Activated T-cell treated with anti-CD3 and anti-CD28 coated beads, Interleukin-2, amount 50 U/mL, for 4 hours (primary cell): ENCODE data around the gene EYS. TPM values are rescaled to one million over a fixed set of nuclear protein-coding genes. Genes with fewer than 3 reads are reported as not detected.
"Not testable (repeated sequence)": the region's sequence is repeated elsewhere in the genome, so short reads cannot be mapped to it uniquely, and the experiment has no call there.

ENCODE experiments used
- ATAC-seq, 2 donors: fragments of 200-7000 bp; cut with Tn5 transposase; one replicate each; pipeline ENCODE4 v1.10.0; 2021
- DNase-seq: peaks from one replicate; pipeline ENCODE4 v3.0.0-alpha.2; 2020
- H3K27me3 Mint-ChIP-seq: one replicate; pipeline ENCODE4 v1.8.0; 2021; ENCODE audit warnings: low read depth, mixed read lengths
- H3K36me3 Mint-ChIP-seq: one replicate; pipeline ENCODE4 v1.8.0; 2022; ENCODE audit warnings: mixed read lengths; ENCODE audit not compliant: insufficient read depth
- H3K4me1 Mint-ChIP-seq: one replicate; pipeline ENCODE4 v1.8.0; 2021; ENCODE audit warnings: low read depth, mixed read lengths
- H3K4me3 Mint-ChIP-seq: one replicate; pipeline ENCODE4 v1.8.0; 2021; ENCODE audit warnings: mild to moderate bottlenecking, moderate library complexity, mixed read lengths
- H3K9me3 Mint-ChIP-seq: one replicate; pipeline ENCODE4 v1.8.0; 2021; ENCODE audit warnings: mixed read lengths
- total RNA-seq, 3 donors: library from RNA; stranded (reverse); gene quantifications; one replicate each; pipeline ENCODE4 v1.2.1, GENCODE V29; 2021

Gene EYS
- total RNA-seq, 3 donors from 2014 or later: not detected

DNA sequence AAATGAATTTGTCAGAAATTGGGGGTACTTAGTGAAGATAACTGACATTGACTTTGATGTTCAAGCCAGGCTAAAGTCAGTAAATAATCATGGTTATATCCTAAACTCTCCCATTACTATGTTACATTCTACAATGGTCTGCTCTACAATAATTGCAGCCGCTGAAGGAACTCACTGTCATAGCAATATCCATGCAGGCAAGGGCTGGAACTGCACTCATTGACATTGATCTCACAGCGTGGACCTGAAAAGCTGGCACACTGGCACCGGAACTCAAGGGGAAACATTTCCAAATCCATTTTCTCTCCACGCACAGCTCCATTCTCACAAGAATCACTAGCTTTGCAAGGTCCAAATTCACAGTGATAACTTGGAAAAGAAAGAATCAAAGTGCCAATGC, 702.7 kb downstream of the EYS start:
- H3K4me1 Mint-ChIP-seq: no peaks in the 10 kb centered on the region
- H3K4me3 Mint-ChIP-seq: no peak overlapping the region
- ATAC-seq: no peak

DNA sequence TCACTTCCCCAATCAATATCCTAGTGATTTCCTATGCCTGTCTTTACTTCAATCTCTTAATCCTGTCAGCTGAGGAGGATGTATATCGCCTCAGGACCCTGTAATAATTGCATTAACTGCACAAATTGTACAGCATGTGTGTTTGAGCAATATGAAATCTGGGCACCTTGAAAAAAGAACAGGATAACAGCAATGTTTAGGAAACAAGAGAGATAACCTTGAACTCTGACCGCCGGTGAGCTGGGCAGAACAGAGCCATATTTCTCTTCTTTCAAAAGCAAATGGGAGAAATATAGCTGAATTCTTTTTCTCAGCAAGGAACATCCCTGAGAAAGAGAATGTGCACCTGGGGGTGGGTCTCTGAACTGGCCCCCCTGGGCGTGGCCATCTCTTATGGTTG, 704.1 kb downstream of the EYS start:
- not testable (repeated sequence) for H3K27me3 Mint-ChIP-seq, H3K4me3 Mint-ChIP-seq, H3K4me1 Mint-ChIP-seq, H3K36me3 Mint-ChIP-seq, DNase-seq, ATAC-seq
- peaks cover 12% of the 10 kb centered on the region for H3K9me3 Mint-ChIP-seq

More for the DNA sequence above, 702.7 kb downstream of the EYS start:
- no peaks in the 10 kb centered on the region for H3K36me3 Mint-ChIP-seq
- H3K27me3 Mint-ChIP-seq: no peaks in the 10 kb centered on the region
- no peak for DNase-seq
- peaks cover 12% of the 10 kb centered on the region for H3K9me3 Mint-ChIP-seq

DNA sequence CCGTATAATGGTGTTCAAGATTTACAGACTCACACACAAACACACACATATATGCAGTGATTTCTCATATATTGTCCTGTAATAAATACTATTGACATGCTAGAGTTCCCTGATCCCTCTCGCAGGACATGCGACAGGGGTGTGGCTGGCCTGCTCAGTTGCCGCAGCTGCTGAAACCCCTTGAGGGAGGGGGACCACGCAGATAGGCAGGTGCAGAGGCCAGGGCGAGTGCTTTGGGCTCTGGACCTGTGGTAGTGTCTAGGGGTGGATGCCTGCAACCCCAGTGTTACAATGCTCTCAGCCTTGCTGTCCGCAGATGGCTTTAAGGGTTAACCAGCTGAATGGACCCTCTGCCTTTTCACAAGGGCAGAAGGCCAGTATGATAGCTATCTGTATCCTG, 706.2 kb downstream of the EYS start:
- Mint-ChIP-seq H3K4me3 (no peak overlapping the region), H3K36me3 (no peaks in the 10 kb centered on the region), H3K4me1 (no peaks in the 10 kb centered on the region), H3K9me3 (peaks cover 6% of the 10 kb centered on the region), H3K27me3 (no peaks in the 10 kb centered on the region)
- no peak for ATAC-seq
- no peak for DNase-seq

DNA sequence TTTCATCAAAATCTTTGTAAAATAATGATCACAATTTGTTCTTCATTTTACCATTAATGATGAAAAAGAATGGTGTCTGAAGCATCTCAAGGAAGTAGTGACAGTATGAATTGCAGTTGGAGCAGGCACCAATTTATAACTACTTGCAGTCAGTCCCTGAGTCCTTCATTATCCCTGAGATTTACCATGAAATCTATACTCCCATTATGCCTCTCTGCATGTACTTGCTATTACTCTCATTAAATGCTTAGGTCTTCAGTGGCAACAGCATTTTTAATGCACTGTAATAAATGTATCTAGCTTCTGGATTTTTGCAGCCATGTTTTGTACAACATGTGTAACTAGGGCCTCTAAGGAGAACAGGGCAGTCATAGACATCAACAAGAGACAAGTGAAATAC, 708.8 kb downstream of the EYS start:
- H3K4me3 Mint-ChIP-seq: no peak overlapping the region
- DNase-seq: no peak
- H3K27me3 Mint-ChIP-seq: no peaks in the 10 kb centered on the region
- peaks cover 6% of the 10 kb centered on the region for H3K9me3 Mint-ChIP-seq
- H3K4me1 Mint-ChIP-seq: no peaks in the 10 kb centered on the region
- no peak for ATAC-seq
- H3K36me3 Mint-ChIP-seq: no peaks in the 10 kb centered on the region

DNA sequence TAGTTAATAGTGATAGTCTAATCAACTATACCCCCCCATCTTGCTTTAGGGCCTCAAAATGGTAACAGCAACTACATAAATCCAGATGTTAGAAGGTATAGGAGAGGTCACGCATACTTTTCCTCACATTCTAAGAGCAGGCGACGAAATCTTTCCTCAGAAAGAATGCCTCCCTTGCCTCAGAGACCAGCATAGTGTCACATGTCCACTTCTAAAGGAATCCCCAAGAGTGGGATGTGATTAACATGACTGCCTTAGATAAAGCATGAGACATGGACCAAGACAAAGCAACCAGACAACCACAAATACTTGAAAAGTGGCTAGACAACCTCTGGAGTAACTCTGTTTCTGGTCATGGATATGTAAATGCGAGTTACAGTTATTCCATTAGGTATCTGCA, 710.7 kb downstream of the EYS start:
- H3K36me3 Mint-ChIP-seq: no peaks in the 10 kb centered on the region
- no peaks in the 10 kb centered on the region for H3K4me1 Mint-ChIP-seq
- no peak for DNase-seq
- no peak for ATAC-seq
- H3K9me3 Mint-ChIP-seq: peaks cover 9% of the 10 kb centered on the region
- no peak overlapping the region for H3K4me3 Mint-ChIP-seq
- H3K27me3 Mint-ChIP-seq: no peaks in the 10 kb centered on the region

DNA sequence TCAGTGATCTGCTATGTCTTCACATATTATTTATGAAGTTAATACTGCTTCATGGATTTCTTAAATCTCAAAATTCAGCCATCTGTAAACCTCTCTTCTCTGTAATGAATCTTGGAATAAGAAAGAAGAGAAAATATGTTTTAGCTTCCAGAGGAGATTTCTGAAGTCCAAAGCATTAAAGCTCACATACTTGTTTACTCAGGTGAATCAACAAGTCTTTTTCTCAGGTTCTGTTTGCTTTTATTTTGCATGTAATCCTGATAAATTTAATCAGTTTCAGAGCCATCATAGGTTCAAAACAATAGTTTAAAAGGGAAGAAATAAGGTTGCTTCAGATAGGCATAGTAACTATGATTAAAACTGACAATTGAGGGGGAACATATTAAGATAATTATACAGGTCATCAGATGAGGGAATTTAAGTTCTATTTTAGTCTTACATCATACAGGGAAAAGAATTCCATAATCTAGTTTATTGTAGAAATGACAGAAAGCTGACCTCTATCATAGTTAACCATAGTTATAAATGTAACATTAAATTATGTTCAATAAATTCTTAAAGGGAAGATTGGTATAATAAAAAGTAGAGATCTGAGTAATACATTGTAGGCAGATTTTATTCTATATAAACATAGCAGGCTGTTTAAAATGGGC, 716.2 kb downstream of the EYS start:
- no peak for ATAC-seq
- Mint-ChIP-seq H3K4me1 (no peaks in the 10 kb centered on the region), H3K9me3 (peaks cover 3% of the 10 kb centered on the region), H3K36me3 (no peaks in the 10 kb centered on the region), H3K27me3 (no peaks in the 10 kb centered on the region), H3K4me3 (no peak overlapping the region)
- no peak for DNase-seq

DNA sequence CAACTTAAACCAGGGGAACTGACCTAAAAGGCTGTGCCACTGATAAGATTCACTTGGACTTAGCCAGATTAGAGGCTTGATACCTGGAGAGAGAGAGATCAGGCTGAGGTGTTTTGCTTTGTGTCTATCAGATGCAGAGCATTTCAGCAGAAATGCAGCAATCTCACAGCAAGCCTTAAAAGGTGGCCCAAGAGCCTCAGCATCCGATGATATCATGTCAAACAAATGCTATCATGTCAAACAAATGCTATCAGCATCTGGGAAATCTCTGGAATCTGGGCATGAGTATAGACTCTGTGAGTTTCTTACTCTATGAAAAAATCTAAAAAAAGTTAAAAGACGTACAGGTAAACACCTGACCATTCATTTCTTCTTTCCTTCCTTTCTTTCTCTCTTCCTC, 718.9 kb downstream of the EYS start:
- no peaks in the 10 kb centered on the region for H3K27me3 Mint-ChIP-seq
- no peak overlapping the region for H3K4me3 Mint-ChIP-seq
- DNase-seq (no peak), ATAC-seq (no peak)
- H3K9me3 Mint-ChIP-seq: peaks cover 3% of the 10 kb centered on the region
- H3K4me1 Mint-ChIP-seq: no peaks in the 10 kb centered on the region
- H3K36me3 Mint-ChIP-seq: no peaks in the 10 kb centered on the region

DNA sequence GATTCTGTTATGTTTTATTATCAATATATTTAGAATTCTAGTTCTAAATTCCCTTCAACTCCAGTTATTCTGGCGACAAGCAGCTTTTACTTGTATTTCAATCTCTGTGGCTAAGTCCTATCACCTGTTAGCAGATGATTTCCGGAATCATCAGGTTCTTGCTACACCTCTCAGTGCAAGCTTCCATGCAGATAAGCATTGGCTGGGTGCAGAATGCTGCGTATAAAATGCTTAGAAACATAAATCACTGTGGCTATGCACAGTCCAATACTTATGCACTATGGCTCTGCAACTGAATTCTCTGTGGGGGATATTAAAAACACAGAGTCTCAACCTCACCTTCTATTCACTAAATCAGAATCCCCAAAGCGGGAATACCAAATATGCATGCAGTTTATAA, 720.0 kb downstream of the EYS start:
- Mint-ChIP-seq H3K4me3 (no peak overlapping the region), H3K27me3 (no peaks in the 10 kb centered on the region), H3K9me3 (no peaks in the 10 kb centered on the region), H3K36me3 (no peaks in the 10 kb centered on the region), H3K4me1 (no peaks in the 10 kb centered on the region)
- DNase-seq: no peak
- no peak for ATAC-seq

DNA sequence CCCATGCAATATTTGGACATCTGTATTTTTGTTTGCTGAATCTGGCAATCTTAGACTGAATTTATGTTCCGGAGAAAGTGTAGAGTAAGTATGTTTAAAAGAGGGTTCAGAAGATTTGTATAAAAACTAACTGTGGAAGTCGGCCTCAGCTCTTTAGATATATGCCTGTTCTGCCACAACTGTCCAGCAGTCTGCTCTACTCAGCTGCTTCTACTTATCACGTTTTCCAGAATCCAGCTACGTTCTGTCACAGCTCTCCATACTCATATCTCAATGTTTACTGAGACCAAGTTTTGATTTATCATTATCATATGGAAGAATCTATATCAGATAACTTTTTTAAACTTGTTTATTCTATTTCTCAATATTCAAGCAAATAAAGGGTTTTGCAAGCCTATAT, 721.3 kb downstream of the EYS start:
- no peak for ATAC-seq
- H3K4me3 Mint-ChIP-seq: no peak overlapping the region
- DNase-seq: no peak
- no peaks in the 10 kb centered on the region for H3K27me3 Mint-ChIP-seq
- H3K9me3 Mint-ChIP-seq: peaks cover 4% of the 10 kb centered on the region
- H3K4me1 Mint-ChIP-seq: no peaks in the 10 kb centered on the region
- no peaks in the 10 kb centered on the region for H3K36me3 Mint-ChIP-seq

DNA sequence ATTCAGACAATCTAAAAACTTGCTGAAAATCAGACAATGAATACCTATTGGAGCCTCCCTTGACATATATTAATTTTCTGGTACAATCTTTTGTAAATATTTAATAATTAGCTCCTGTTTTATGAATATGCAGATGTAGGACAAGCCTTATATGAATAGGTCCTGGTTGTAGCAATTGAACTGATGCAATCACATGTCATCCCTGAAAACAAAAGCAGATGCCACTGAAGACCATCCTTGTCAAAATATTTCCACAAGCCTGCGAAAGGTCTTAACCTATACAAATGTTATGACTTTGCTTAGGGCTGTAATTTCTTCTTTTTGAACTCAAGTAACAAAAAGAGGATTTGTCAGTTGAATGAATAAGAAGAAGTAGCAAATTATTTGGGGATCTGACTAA, 722.1 kb downstream of the EYS start:
- DNase-seq (no peak), ATAC-seq (no peak)
- H3K27me3 Mint-ChIP-seq: no peaks in the 10 kb centered on the region
- peaks cover 4% of the 10 kb centered on the region for H3K9me3 Mint-ChIP-seq
- no peaks in the 10 kb centered on the region for H3K36me3 Mint-ChIP-seq
- no peak overlapping the region for H3K4me3 Mint-ChIP-seq
- no peaks in the 10 kb centered on the region for H3K4me1 Mint-ChIP-seq

DNA sequence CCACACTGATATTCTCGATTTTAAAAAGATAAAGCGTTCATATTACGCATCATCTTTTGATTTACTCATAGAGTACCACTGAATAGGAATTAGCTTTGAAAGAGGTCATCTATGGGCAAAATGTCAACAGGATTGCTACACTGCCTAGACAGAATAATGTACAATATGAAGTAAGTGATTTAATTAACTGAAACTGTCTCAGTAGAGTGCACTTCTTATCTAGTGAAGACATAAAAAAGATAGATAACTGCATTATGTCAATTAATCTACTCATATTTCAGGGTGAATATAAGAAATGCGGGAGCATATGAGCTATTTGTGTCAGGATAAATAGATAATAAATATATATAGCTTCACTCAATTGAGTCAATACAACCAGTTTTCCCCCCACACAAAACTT, 723.9 kb downstream of the EYS start:
- peaks cover 10% of the 10 kb centered on the region for H3K9me3 Mint-ChIP-seq
- no peaks in the 10 kb centered on the region for H3K27me3 Mint-ChIP-seq
- no peaks in the 10 kb centered on the region for H3K4me1 Mint-ChIP-seq
- ATAC-seq: no peak
- no peak for DNase-seq
- no peaks in the 10 kb centered on the region for H3K36me3 Mint-ChIP-seq
- H3K4me3 Mint-ChIP-seq: no peak overlapping the region

DNA sequence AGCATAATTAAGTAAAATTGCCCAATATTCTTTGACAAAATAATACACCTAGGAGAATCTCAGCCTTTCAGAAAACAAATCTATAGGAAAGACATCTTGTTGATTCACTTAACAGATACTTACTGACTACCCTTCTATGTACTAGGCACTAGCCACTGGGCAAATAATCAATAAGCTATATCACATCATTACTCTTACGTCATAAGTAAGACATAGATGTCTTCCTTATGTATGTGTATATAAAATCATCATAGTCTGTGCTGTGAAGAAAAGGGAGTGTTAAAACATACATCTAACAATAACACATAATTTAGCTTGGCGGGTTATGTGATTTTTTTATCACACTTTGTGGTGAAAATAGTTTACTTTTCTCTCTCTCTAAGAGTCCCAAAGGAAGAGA, 733.9 kb downstream of the EYS start:
- Mint-ChIP-seq H3K4me3 (no peak overlapping the region), H3K27me3 (no peaks in the 10 kb centered on the region), H3K9me3 (peaks cover 9% of the 10 kb centered on the region), H3K4me1 (no peaks in the 10 kb centered on the region), H3K36me3 (no peaks in the 10 kb centered on the region)
- ATAC-seq (no peak), DNase-seq (no peak)

DNA sequence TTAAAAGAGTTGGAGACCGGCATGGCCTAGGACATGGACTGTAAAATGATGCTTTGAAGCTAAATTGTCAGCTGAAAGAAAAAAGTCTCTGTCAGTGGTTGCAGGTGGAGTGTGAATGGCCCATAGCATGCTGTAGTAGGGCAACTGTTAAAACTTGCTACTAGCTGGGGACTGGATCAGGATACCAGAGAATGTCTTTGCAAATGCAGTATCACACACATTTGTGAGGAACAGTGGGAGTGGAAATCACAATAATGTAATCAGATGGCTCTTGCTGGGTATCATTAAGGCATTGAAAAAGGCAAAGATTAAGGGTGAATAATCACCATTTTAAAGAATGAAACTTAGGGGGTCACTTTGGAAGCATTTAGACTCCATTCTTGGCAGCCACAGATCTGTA, 737.9 kb downstream of the EYS start:
- peaks cover 9% of the 10 kb centered on the region for H3K9me3 Mint-ChIP-seq
- no peaks in the 10 kb centered on the region for H3K27me3 Mint-ChIP-seq
- ATAC-seq (no peak), DNase-seq (no peak)
- no peaks in the 10 kb centered on the region for H3K36me3 Mint-ChIP-seq
- H3K4me3 Mint-ChIP-seq: no peak overlapping the region
- H3K4me1 Mint-ChIP-seq: no peaks in the 10 kb centered on the region

DNA sequence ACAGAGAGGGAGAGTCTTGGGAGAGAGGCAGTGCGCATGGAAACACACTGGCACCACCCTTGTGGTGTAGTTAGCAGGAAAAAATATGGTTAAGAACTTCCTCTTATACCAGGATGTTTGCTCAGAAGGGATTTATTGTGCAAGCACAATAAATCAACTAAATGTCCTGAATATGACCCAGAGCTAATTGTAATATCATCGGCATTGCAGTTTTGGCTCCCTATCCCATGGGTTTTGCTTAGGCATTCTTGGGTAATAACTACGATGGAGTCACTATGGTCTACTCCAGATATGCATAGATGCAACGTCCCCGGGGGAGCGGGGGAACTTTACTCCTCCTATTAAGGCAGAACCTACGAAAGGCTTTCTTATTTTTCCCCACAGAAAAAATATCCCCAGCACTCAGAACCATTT, 751.6 kb downstream of the EYS start:
- no peaks in the 10 kb centered on the region for H3K27me3 Mint-ChIP-seq
- peaks cover 7% of the 10 kb centered on the region for H3K9me3 Mint-ChIP-seq
- DNase-seq: no peak
- ATAC-seq: no peak
- H3K36me3 Mint-ChIP-seq: no peaks in the 10 kb centered on the region
- no peaks in the 10 kb centered on the region for H3K4me1 Mint-ChIP-seq
- H3K4me3 Mint-ChIP-seq: no peak overlapping the region

DNA sequence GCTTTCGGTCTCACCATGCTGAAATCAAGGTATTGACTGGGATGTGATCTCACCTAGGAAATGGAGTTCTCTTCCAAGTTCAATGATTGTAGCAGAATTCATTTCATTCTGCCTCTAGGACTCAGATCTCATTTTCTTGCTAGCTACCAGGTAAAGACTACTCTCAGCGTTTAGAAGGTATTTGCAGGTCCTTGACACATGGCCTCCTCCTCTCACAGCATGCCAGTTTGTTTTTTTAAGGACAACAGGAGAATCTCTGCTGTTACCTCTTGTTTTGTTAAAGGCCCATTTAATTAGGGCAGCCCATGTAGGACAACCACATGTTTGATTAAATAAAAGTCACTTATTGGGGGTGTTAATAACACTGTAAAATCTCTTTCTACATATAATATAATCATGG, 757.8 kb downstream of the EYS start:
- no peak overlapping the region for H3K4me3 Mint-ChIP-seq
- ATAC-seq (no peak), DNase-seq (no peak)
- H3K36me3 Mint-ChIP-seq: no peaks in the 10 kb centered on the region
- H3K27me3 Mint-ChIP-seq: no peaks in the 10 kb centered on the region
- H3K4me1 Mint-ChIP-seq: no peaks in the 10 kb centered on the region
- H3K9me3 Mint-ChIP-seq: peaks cover 3% of the 10 kb centered on the region

DNA sequence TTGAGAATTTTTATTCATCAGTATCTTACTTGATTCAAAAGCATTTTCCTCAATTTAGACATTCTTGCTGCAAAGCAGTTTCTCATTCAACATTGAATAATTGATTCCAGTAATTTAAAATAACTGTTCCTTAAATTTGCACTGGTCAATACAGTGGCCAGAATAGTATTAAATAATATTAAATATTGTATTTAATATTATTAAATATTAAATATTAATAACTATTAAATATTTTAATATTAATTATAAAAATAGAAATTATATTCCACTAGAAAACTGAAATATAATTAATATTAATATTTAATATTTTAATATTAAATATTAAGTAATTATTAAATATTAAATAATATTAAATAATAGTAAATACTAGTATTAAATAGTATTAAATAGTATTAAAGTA, 758.8 kb downstream of the EYS start:
- Mint-ChIP-seq H3K36me3 (no peaks in the 10 kb centered on the region), H3K9me3 (peaks cover 9% of the 10 kb centered on the region), H3K4me1 (no peaks in the 10 kb centered on the region), H3K4me3 (no peak overlapping the region), H3K27me3 (no peaks in the 10 kb centered on the region)
- DNase-seq (no peak), ATAC-seq (no peak)
